NCI-H1105 (cell line): Measurements from ENCODE around the gene MMP26.
"Not testable (repeated sequence)": the region's sequence is repeated elsewhere in the genome, so short reads cannot be mapped to it uniquely, and the experiment has no call there.

ENCODE experiments used
- DNase-seq: peaks from one replicate; lab custom pipeline; 2025; lab: John Stamatoyannopoulos, UW

MMP26 gene

GRCh38 chr11:4722616-4723534, 18.3 kb downstream of the MMP26 start:
- DNase-seq, result not testable (repeated sequence)

- no peak for DNase-seq
Measured at GRCh38 chr11:4727171-4727570, 22.6 kb downstream of the MMP26 start.

GRCh38 chr11:4740735-4741134, 36.2 kb downstream of the MMP26 start:
- DNase-seq, result no peak

GRCh38 chr11:4748438-4748837, 43.9 kb downstream of the MMP26 start:
- DNase-seq, result no peak

GRCh38 chr11:4751201-4751600, 46.6 kb downstream of the MMP26 start:
- no peak for DNase-seq
